K562 (cell line): ENCODE measurements around the gene ARMH3. TPM values are rescaled to one million over a fixed set of nuclear protein-coding genes. Genes with fewer than 3 reads are reported as not detected.

Source experiments
- ATAC-seq: fragments of 200-7000 bp; cut with Tn5 transposase; 3 replicates; pipeline ENCODE4 v1.9.1; 2020; ENCODE audit warnings: moderate library complexity
- BruUV-seq: library from RNA; stranded (reverse); fragments of 400-500 nt; replicated peaks from 2 replicates; lab custom pipeline; 2021; lab: Mats Ljungman, UMichigan
- CTCF ChIA-PET: fragments of 300-600 bp; formaldehyde crosslinking; extraction: SDS; loops from one replicate; lab custom pipeline; 2021; ENCODE audit warnings: low intra/inter-chr PET ratio; lab: Yijun Ruan, JAX
- POLR2A ChIA-PET: fragments of 300-600, 350-650 bp; sonication (Branson Sonifier 250); formaldehyde crosslinking; extraction: SDS; loops from one replicate; lab custom pipeline; 2021; ENCODE audit warnings: antibody characterized with exemption, inconsistent platforms; lab: Yijun Ruan, JAX
- DNase-seq, 4 experiments: peaks; one replicate each; pipeline versions ENCODE4 v3.0.0 to v3.0.0-alpha.2; 2011 to 2018; ENCODE audit warnings: low spot score in 3 of 4, mixed read lengths in 3 of 4; ENCODE audit errors: extremely low read depth in 1 of 4
- FAIRE-seq: peaks from 2 replicates; lab custom pipeline; 2011; peaks lifted over from hg19 to GRCh38; lab: Jason Lieb, UNC
- H2AFZ ChIP-seq: 2 replicates; pipeline ENCODE4 v1.6.0; 2011; ENCODE audit warnings: low read depth, low read length, control low read depth, inconsistent platforms
- H3K27ac ChIP-seq: fragments of 200-600 bp; 3 replicates; pipeline ENCODE4 v1.8.0; 2011; ENCODE audit warnings: low read depth, mild to moderate bottlenecking, control low read depth, inconsistent platforms, low read length, moderate library complexity, mixed read lengths; ENCODE audit errors: extremely low read depth
- H3K27me3 ChIP-seq, 2 experiments: fragments of 300-600 bp in 1 of 2; 2 replicates in 1 of 2; 3 replicates in 1 of 2; pipeline versions ENCODE4 v1.6.0 to v1.8.0; 2011; ENCODE audit warnings: inconsistent platforms in 2 of 2, low read length in 2 of 2, mild to moderate bottlenecking in 1 of 2, mixed read lengths in 1 of 2, moderate library complexity in 1 of 2; ENCODE audit not compliant: control insufficient read depth in 2 of 2, insufficient read depth in 2 of 2
- H3K36me3 ChIP-seq: fragments of 300-600 bp; 3 replicates; pipeline ENCODE4 v1.8.0; 2011; ENCODE audit warnings: mild to moderate bottlenecking, low read length, inconsistent platforms; ENCODE audit not compliant: control insufficient read depth, insufficient read depth
- H3K4me1 ChIP-seq, 2 experiments: fragments of 200-600 bp in 1 of 2; replicated peaks in 1 of 2; 2 replicates in 1 of 2; 3 replicates in 1 of 2; pipeline versions ENCODE4 v1.5.1 to v1.8.0; 2011; ENCODE audit warnings: inconsistent platforms in 2 of 2, low read length in 2 of 2, mild to moderate bottlenecking in 1 of 2, mixed read lengths in 1 of 2, moderate library complexity in 1 of 2; ENCODE audit not compliant: control insufficient read depth in 2 of 2, insufficient read depth in 2 of 2
- H3K4me2 ChIP-seq: 2 replicates; pipeline ENCODE4 v1.6.1; 2011; ENCODE audit warnings: low read length, control low read depth, inconsistent platforms, mixed read lengths; ENCODE audit not compliant: insufficient read depth
- H3K4me3 ChIP-seq: fragments of 200-600 bp; sonication (generic), shearing (Covaris generic); 2 replicates; pipeline ENCODE4 v1.5.1; 2016; ENCODE audit warnings: control low read depth, inconsistent platforms
- H3K79me2 ChIP-seq: fragments of 200-600 bp; 3 replicates; pipeline ENCODE4 v1.8.0; 2011; ENCODE audit warnings: low read length, inconsistent platforms; ENCODE audit not compliant: control insufficient read depth, insufficient read depth
- H3K9ac ChIP-seq, 2 experiments: 2 replicates each; pipeline versions ENCODE4 v1.6.0 to v1.6.1; 2011; ENCODE audit warnings: low read depth in 2 of 2, low read length in 2 of 2, control low read depth in 1 of 2, inconsistent platforms in 1 of 2, mild to moderate bottlenecking in 1 of 2, mixed read lengths in 1 of 2; ENCODE audit not compliant: insufficient read depth in 1 of 2
- H3K9me1 ChIP-seq: one replicate; pipeline ENCODE4 v1.6.0; 2011; ENCODE audit warnings: inconsistent platforms, mild to moderate bottlenecking, low read length, moderate library complexity; ENCODE audit not compliant: control insufficient read depth, insufficient read depth
- H3K9me3 ChIP-seq: replicated peaks from 2 replicates; pipeline ENCODE4 v1.5.1; 2011; ENCODE audit warnings: low read depth, low read length, inconsistent platforms; ENCODE audit not compliant: control insufficient read depth, insufficient read depth
- H4K20me1 ChIP-seq: replicated peaks from 2 replicates; pipeline ENCODE4 v1.6.1; 2011; ENCODE audit warnings: low read length, inconsistent platforms, mixed read lengths; ENCODE audit not compliant: control insufficient read depth, insufficient read depth
- ARID3B ChIP-seq: fragments of 250-450 bp; sonication (Bioruptor Pico); IDR thresholded peaks from 2 replicates; pipeline ENCODE4 v1.4.0; 2020; ENCODE audit warnings: borderline replicate concordance
- ASH1L ChIP-seq: fragments of 450-650 bp; IDR thresholded peaks from 2 replicates; pipeline ENCODE4 v1.6.1; 2018; ENCODE audit warnings: borderline replicate concordance, mild to moderate bottlenecking, low read depth; ENCODE audit not compliant: partially characterized antibody
- EWSR1 ChIP-seq: fragments of 450-650 bp; IDR thresholded peaks from 2 replicates; pipeline ENCODE4 v1.6.1; 2018; ENCODE audit warnings: borderline replicate concordance, mild to moderate bottlenecking, low read depth, moderate library complexity; ENCODE audit not compliant: partially characterized antibody
- FOSL1 ChIP-seq: fragments of 200-800 bp; sonication (Bioruptor generic); conservative IDR thresholded peaks from 2 replicates; pipeline ENCODE4 v1.6.1; 2016; ENCODE audit warnings: missing genetic modification characterization, missing compliant biosample characterization
- FOXP1 ChIP-seq: sonication (generic); formaldehyde crosslinking; IDR thresholded peaks from 2 replicates; pipeline ENCODE4 v1.8.0; 2022; ENCODE audit warnings: mild to moderate bottlenecking, missing genetic modification reagents
- HDAC2 ChIP-seq: fragments of 450-650 bp; IDR thresholded peaks from 2 replicates; pipeline ENCODE4 v1.6.1; 2016; ENCODE audit warnings: mild to moderate bottlenecking
- STAT5B ChIP-seq: fragments of 250-450 bp; sonication (Bioruptor Pico); IDR thresholded peaks from 2 replicates; pipeline ENCODE4 v1.8.0; 2021; ENCODE audit warnings: mild to moderate bottlenecking, inconsistent platforms
- TAF15 ChIP-seq: fragments of 200-400 bp; formaldehyde crosslinking; IDR thresholded peaks from 2 replicates; pipeline ENCODE4 v1.6.1; 2017; ENCODE audit warnings: mild to moderate bottlenecking, low read depth, low read length, moderate library complexity
- THAP12 ChIP-seq: fragments of 250-450 bp; sonication (Bioruptor Pico); IDR thresholded peaks from 2 replicates; pipeline ENCODE4 v1.9.0; 2021; ENCODE audit warnings: mild to moderate bottlenecking, inconsistent platforms
- ZFP30 ChIP-seq: fragments of 250-450 bp; sonication (Bioruptor Pico); IDR thresholded peaks from 2 replicates; pipeline ENCODE4 v1.8.0; 2022; ENCODE audit warnings: moderate library complexity, mild to moderate bottlenecking, inconsistent platforms, borderline replicate concordance
- ZNF282 ChIP-seq: sonication (generic); formaldehyde crosslinking; IDR thresholded peaks from 2 replicates; pipeline ENCODE4 v1.8.1; 2023; ENCODE audit warnings: missing genetic modification reagents
- ZNF586 ChIP-seq: fragments of 450-650 bp; formaldehyde crosslinking; conservative IDR thresholded peaks from 2 replicates; pipeline ENCODE4 v1.4.0; 2020; ENCODE audit warnings: mild to moderate bottlenecking, moderate library complexity
- WGBS: fragments of 100-300 bp; shearing (Covaris generic); methylation state at CpG from one replicate; pipeline ENCODE4 v1.1.6; 2016; ENCODE audit warnings: low coverage, mixed read lengths; ENCODE audit not compliant: insufficient coverage; ENCODE audit errors: missing lambda C conversion rate; 5-methylcytosine and 5-hydroxymethylcytosine counted together
- in situ Hi-C: fragments of 300-500 bp; cut with MboI; formaldehyde crosslinking; loops from 4 replicates; pipeline ENCODE4 v1.15.0; 2018; ENCODE audit warnings: inconsistent platforms, mixed read lengths
- intact Hi-C: fragments of 100-400 bp; cut with micrococcal nuclease; formaldehyde crosslinking; loops from 2 replicates; pipeline ENCODE4 v1.14.2; 2022
- polyA plus RNA-seq, 8 experiments: library from polyadenylated mRNA; depleted of rRNA in 4 of 8; stranded (reverse) in 5 of 8; unstranded in 3 of 8; fragments of >200 nt; fragmentation: Nextera tagmentation in 2 of 8; fragmentation: Illumina TruSeq in 1 of 8; extraction: Ambion mirVana in 2 of 8; extraction: Trizol in 1 of 8; gene quantifications; 2 replicates each; pipeline versions ENCODE4 v1.2.1 to v1.2.3, GENCODE V29; 2011 to 2014; ENCODE audit warnings: inconsistent platforms in 1 of 8, missing spikeins in 1 of 8
- total RNA-seq, 7 experiments: library from RNA; depleted of rRNA in 6 of 7; stranded (reverse); fragments of >200 nt in 6 of 7; fragmentation: Illumina TruSeq in 2 of 7; extraction: Trizol in 2 of 7; gene quantifications; 2 replicates each; pipeline versions ENCODE4 v1.2.1 to v1.2.3, GENCODE V29; 2011 to 2021; ENCODE audit warnings: low replicate concordance in 1 of 7
- TF ChIP-seq, protein P1 (sequence below): fragments of 450-650 bp; formaldehyde crosslinking; IDR thresholded peaks from 2 replicates; pipeline ENCODE4 v1.4.0; 2020; ENCODE audit warnings: mild to moderate bottlenecking
- TF ChIP-seq, protein P2 (sequence below), 2 experiments: fragments of 450-650 bp; conservative IDR thresholded peaks; 2 replicates each; pipeline ENCODE4 v1.6.1; 2017; ENCODE audit warnings: mild to moderate bottlenecking in 2 of 2, moderate library complexity in 2 of 2

ARMH3 gene
- total and polyA plus RNA-seq, 9 of the 15 experiments (the other 6 are each of a cell fraction or from before 2014, with no cell fraction given): 0.29 to 0.73 TPM; not detected in 7

GRCh38 chr10:101997803-101998202 is 58.2 kb downstream of the ARMH3 start (continued):
- TF ChIP-seq STAT5B (CRISPR knock-in tag): no peak
- TF ChIP-seq EWSR1: no peak
- TF ChIP-seq, protein P1, sequence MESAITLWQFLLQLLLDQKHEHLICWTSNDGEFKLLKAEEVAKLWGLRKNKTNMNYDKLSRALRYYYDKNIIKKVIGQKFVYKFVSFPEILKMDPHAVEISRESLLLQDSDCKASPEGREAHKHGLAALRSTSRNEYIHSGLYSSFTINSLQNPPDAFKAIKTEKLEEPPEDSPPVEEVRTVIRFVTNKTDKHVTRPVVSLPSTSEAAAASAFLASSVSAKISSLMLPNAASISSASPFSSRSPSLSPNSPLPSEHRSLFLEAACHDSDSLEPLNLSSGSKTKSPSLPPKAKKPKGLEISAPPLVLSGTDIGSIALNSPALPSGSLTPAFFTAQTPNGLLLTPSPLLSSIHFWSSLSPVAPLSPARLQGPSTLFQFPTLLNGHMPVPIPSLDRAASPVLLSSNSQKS: no peak
- TF ChIP-seq ZFP30: no peak

DNA sequence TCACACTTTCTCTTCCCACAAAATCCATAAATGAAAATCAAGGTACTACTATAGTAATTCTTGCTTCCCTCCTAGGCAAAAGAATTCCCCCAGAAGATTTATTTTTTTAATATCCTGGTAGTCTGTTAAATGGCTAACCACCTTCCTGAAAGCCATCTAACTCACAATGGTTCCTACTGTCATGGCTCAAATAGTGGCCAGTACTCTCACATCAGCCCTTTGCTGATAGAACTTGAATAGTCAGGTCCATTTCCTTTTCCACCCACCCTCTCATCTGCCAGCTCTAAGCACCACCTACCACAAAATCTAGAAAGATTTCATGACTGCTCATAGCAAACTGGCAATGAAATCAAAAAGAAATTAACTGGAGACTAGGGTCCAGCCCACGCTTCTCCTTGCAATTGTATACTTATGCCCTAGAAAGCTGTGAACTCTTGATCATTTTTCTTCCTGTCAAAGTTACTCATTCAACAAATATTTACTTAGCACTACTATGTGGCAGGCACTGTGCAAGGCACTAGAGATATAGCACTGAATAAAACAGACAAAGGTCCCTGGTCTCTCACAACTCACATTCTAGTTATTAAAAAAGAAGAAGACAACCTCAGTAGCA is 60.4 kb downstream of the ARMH3 start:
- Histone ChIP-seq H4K20me1 (no peaks in the 10 kb centered on the region), H3K4me3 (no peak overlapping the region), H3K9me3 (no peaks in the 10 kb centered on the region), H3K27me3 (no peaks in the 10 kb centered on the region), H3K79me2 (no peaks in the 10 kb centered on the region), H3K4me2 (no peak overlapping the region), H3K9ac (no peak overlapping the region), H2AFZ (no peak overlapping the region), H3K27ac (no peak overlapping the region), H3K9me1 (no peaks in the 10 kb centered on the region), H3K36me3 (no peaks in the 10 kb centered on the region), H3K4me1 (no peaks in the 10 kb centered on the region)
- no TSS peak for BruUV-seq
- intact Hi-C loops (no loop called here), in situ Hi-C loops (no loop called here)
- DNase-seq (no peak), ATAC-seq (no peak), FAIRE-seq (no peak)
- WGBS: no CpG with 5 or more reads among the region's 1 CpG
- ChIA-PET CTCF (no interaction called here), POLR2A (no interaction called here)
- no peak for TF ChIP-seq FOSL1
- TF ChIP-seq TAF15: no peak
- TF ChIP-seq HDAC2: no peak
- no peak for TF ChIP-seq ASH1L
- no peak for TF ChIP-seq ARID3B (CRISPR knock-in tag)
- TF ChIP-seq ZNF282 (CRISPR knock-in tag): no peak
- TF ChIP-seq ZNF586: no peak
- TF ChIP-seq, protein P2, sequence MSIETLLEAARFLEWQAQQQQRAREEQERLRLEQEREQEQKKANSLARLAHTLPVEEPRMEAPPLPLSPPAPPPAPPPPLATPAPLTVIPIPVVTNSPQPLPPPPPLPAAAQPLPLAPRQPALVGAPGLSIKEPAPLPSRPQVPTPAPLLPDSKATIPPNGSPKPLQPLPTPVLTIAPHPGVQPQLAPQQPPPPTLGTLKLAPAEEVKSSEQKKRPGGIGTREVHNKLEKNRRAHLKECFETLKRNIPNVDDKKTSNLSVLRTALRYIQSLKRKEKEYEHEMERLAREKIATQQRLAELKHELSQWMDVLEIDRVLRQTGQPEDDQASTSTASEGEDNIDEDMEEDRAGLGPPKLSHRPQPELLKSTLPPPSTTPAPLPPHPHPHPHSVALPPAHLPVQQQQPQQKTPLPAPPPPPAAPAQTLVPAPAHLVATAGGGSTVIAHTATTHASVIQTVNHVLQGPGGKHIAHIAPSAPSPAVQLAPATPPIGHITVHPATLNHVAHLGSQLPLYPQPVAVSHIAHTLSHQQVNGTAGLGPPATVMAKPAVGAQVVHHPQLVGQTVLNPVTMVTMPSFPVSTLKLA (conservative IDR thresholded peaks at IDR 0.05): no peak
- TF ChIP-seq FOXP1 (CRISPR knock-in tag): no peak
- TF ChIP-seq THAP12: no peak
